ENCODE measurements around the gene ESRRA. TPM values are rescaled to one million over a fixed set of nuclear protein-coding genes. Genes with fewer than 3 reads are reported as not detected.

The ESRRA gene
- total and polyA plus RNA-seq, 2 donors: 20.5 to 48.0 TPM

GRCh38 chr11:64288353-64288750 is 17.0 kb upstream of the ESRRA start:
- Histone ChIP-seq H3K27me3 (ENCODE audit: control insufficient read depth in 2 of 2, insufficient read depth in 1 of 2, low read length in 1 of 2) (peaks cover 37 to 46% of the 10 kb centered on the region in 2 donors), H3K36me3 (ENCODE audit: control insufficient read depth in 2 of 2, insufficient read depth in 2 of 2, low read length in 1 of 2) (peaks cover 2 to 3% of the 10 kb centered on the region in 2 donors), H3K27ac (ENCODE audit: low read depth in 1 of 2, low read length in 1 of 2) (no peak overlapping the region), H3K4me1 (ENCODE audit: control insufficient read depth in 2 of 2, insufficient read depth in 2 of 2, low read length in 2 of 2) (peaks cover 15 to 24% of the 10 kb centered on the region in 2 donors), H3K4me3 (ENCODE audit: low read length in 2 of 2) (no peak overlapping the region), H3K9me3 (ENCODE audit: control insufficient read depth in 2 of 2, insufficient read depth in 1 of 2, low read length in 1 of 2) (peaks cover 0 to 12% of the 10 kb centered on the region in 2 donors)
- no peak for DNase-seq (ENCODE audit: low read depth in 6 of 9, low spot score in 9 of 9)
- WGBS: 97% methylated on average over 9 of the region's 9 CpGs

DNA sequence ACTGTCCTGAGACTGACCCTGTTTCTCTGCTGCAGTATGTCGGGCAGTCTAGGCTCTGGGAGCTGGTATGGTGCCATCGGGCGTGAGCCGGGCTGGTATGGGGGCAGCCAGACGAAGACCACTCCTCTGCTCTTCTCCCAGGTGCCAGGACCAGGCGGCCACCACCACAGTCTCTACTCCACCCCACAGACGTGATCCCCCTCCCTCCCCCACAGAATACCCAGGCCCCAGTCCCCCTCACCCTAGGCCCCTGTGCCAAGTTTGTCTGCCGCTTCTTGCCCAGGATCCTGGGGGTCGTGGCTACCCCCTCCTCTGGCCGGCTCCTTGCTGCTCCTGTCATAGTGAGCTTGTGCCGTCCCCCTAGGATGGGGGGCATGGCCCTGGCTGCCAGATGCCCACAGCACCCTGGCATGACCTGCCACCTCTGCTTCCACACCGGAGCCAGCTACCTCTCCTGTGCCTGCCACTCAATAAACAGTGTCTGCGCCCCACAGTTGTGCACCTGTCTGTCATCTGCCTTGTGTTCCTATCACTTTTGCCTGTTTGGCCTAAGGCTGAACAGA is 16.2 kb upstream of the ESRRA start:
- no peak overlapping the region for H3K4me3 ChIP-seq (ENCODE audit: low read length in 2 of 2)
- H3K9me3 ChIP-seq (ENCODE audit: control insufficient read depth in 2 of 2, insufficient read depth in 1 of 2, low read length in 1 of 2): peaks cover 0 to 7% of the 10 kb centered on the region in 2 donors
- no peak for DNase-seq (ENCODE audit: low read depth in 6 of 9, low spot score in 9 of 9)
- H3K27ac ChIP-seq (ENCODE audit: low read depth in 1 of 2, low read length in 1 of 2): no peak overlapping the region
- H3K27me3 ChIP-seq (ENCODE audit: control insufficient read depth in 2 of 2, insufficient read depth in 1 of 2, low read length in 1 of 2): peaks cover 42 to 53% of the 10 kb centered on the region in 2 donors
- 96% methylated on average over 13 of the region's 13 CpGs for WGBS
- H3K36me3 ChIP-seq (ENCODE audit: control insufficient read depth in 2 of 2, insufficient read depth in 2 of 2, low read length in 1 of 2): peaks cover 0 to 3% of the 10 kb centered on the region in 2 donors
- H3K4me1 ChIP-seq (ENCODE audit: control insufficient read depth in 2 of 2, insufficient read depth in 2 of 2, low read length in 2 of 2): peaks cover 12 to 17% of the 10 kb centered on the region in 2 donors

DNA sequence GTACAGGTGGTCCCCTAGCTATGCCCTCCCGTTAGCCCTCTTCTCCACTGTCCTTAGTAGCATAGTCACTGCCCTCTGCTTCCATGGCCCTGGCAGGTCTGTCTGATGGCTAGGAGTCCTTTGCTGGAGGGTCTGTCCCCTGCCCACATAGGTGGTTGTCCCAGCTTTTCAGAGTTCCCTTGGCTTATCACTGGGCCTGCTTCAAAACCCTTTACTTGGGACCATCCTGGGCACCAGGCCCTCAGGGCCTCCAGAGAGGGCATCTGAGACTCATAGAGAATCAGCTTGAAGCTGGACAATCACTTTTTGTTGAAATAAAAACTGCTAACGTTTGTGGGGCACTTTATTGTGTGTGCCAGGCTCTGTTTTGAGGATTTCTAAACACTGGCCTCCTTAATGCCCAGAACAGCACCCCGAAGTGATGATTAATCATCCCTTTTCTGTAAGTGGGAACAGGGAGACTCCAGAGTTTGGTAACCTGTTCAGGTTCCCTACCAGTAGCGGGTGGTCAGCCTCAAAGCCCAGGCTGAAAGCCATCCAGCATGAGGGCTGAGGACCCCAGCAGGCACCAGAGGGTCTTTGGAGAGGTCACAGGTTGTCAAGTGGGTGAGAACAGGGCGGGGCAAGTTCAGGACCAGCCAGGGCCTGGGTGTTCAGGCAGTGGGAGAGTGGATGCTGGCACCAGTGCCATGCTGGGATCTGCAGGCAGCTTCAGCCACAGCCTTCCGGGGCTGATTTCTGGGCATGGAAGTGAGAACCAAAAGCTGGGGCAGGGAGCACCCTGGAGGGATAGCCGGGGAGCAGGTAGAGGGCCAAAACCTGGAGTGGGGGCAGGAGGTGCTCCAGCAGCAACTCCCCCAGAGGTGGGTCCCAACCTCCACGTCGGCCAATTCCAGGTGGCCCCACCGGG is 14.7 kb upstream of the ESRRA start:
- Histone ChIP-seq H3K36me3 (ENCODE audit: control insufficient read depth in 2 of 2, insufficient read depth in 2 of 2, low read length in 1 of 2) (peaks cover 0 to 3% of the 10 kb centered on the region in 2 donors), H3K4me3 (ENCODE audit: low read length in 2 of 2) (no peak overlapping the region), H3K9me3 (ENCODE audit: control insufficient read depth in 2 of 2, insufficient read depth in 1 of 2, low read length in 1 of 2) (peaks cover 0 to 5% of the 10 kb centered on the region in 2 donors), H3K27ac (ENCODE audit: low read depth in 1 of 2, low read length in 1 of 2) (no peak overlapping the region), H3K27me3 (ENCODE audit: control insufficient read depth in 2 of 2, insufficient read depth in 1 of 2, low read length in 1 of 2) (peaks cover 52 to 68% of the 10 kb centered on the region in 2 donors), H3K4me1 (ENCODE audit: control insufficient read depth in 2 of 2, insufficient read depth in 2 of 2, low read length in 2 of 2) (peaks cover 11 to 13% of the 10 kb centered on the region in 2 donors)
- WGBS: 66% methylated on average over 10 of the region's 10 CpGs
- DNase-seq (ENCODE audit: low read depth in 6 of 9, low spot score in 9 of 9): no peak

DNA sequence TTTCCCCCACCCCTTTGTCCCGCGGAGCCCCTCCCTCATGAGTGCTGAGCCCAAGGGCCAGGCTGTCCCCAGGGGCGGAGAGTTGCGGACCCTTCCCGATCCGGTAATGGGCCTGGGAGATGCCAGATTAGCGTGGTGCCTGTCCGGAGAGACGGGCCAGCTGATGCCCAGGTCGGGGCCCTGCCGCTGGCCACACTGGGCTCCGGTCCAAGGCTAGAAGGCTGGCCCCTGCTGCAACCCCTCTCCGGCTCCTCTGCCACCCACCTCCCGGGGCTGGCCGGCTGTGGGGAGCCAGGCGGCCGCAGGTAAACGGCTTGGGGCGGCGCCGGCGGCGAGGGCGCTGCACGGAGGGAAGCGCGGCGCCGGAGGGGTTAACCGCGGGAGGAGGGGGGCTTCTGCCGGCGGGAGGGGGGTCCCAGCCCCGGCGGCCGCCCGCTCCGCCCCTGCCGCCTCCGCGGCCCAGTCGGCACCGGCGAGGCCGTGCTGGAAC is 14.0 kb upstream of the ESRRA start, which contains the start of gene KCNK4:
Gene KCNK4, plus strand, starts transcription at position 41 of the 490 bp plus-strand sequence. CDS start 1,717 bp downstream, outside the sequence.
- H3K4me3 ChIP-seq (ENCODE audit: low read length in 2 of 2): peak within 1 kb of the TSS in 1 of 2 donors; percentile 29
- H3K27me3 ChIP-seq (ENCODE audit: control insufficient read depth in 2 of 2, insufficient read depth in 1 of 2, low read length in 1 of 2): peaks cover 59 to 75% of the 10 kb centered on the region in 2 donors

GRCh38 chr11:64291752-64292459 is 13.4 kb upstream of the ESRRA start:
- Histone ChIP-seq H3K9me3 (ENCODE audit: control insufficient read depth in 2 of 2, insufficient read depth in 1 of 2, low read length in 1 of 2) (peaks cover 0 to 5% of the 10 kb centered on the region in 2 donors), H3K4me1 (ENCODE audit: control insufficient read depth in 2 of 2, insufficient read depth in 2 of 2, low read length in 2 of 2) (peaks cover 3 to 4% of the 10 kb centered on the region in 2 donors), H3K4me3 (ENCODE audit: low read length in 2 of 2) (peak overlapping the region in 1 of 2 donors; percentile 29), H3K27me3 (ENCODE audit: control insufficient read depth in 2 of 2, insufficient read depth in 1 of 2, low read length in 1 of 2) (peaks cover 65 to 81% of the 10 kb centered on the region in 2 donors), H3K36me3 (ENCODE audit: control insufficient read depth in 2 of 2, insufficient read depth in 2 of 2, low read length in 1 of 2) (peaks cover 0 to 3% of the 10 kb centered on the region in 2 donors), H3K27ac (ENCODE audit: low read depth in 1 of 2, low read length in 1 of 2) (no peak overlapping the region)
- WGBS: 1% methylated on average over 96 of the region's 96 CpGs
- no peak for DNase-seq (ENCODE audit: low read depth in 6 of 9, low spot score in 9 of 9)

More for the DNA sequence above, 14.0 kb upstream of the ESRRA start, which contains the start of gene KCNK4:
- Histone ChIP-seq H3K4me1 (ENCODE audit: control insufficient read depth in 2 of 2, insufficient read depth in 2 of 2, low read length in 2 of 2) (peaks cover 7 to 8% of the 10 kb centered on the region in 2 donors), H3K9me3 (ENCODE audit: control insufficient read depth in 2 of 2, insufficient read depth in 1 of 2, low read length in 1 of 2) (peaks cover 0 to 5% of the 10 kb centered on the region in 2 donors), H3K36me3 (ENCODE audit: control insufficient read depth in 2 of 2, insufficient read depth in 2 of 2, low read length in 1 of 2) (peaks cover 0 to 3% of the 10 kb centered on the region in 2 donors), H3K27ac (ENCODE audit: low read depth in 1 of 2, low read length in 1 of 2) (no peak within 1 kb of the TSS)
- DNase-seq (ENCODE audit: low read depth in 6 of 9, low spot score in 9 of 9): no peak
- WGBS: 6% methylated on average over 45 of the region's 45 CpGs

GRCh38 chr11:64292460-64293254 is 12.7 kb upstream of the ESRRA start:
- Histone ChIP-seq H3K4me3 (ENCODE audit: low read length in 2 of 2) (peak overlapping the region in 1 of 2 donors; percentile 29), H3K9me3 (ENCODE audit: control insufficient read depth in 2 of 2, insufficient read depth in 1 of 2, low read length in 1 of 2) (peaks cover 0 to 5% of the 10 kb centered on the region in 2 donors), H3K27ac (ENCODE audit: low read depth in 1 of 2, low read length in 1 of 2) (no peak overlapping the region), H3K36me3 (ENCODE audit: control insufficient read depth in 2 of 2, insufficient read depth in 2 of 2, low read length in 1 of 2) (peaks cover 0 to 3% of the 10 kb centered on the region in 2 donors), H3K4me1 (ENCODE audit: control insufficient read depth in 2 of 2, insufficient read depth in 2 of 2, low read length in 2 of 2) (peaks cover 3 to 11% of the 10 kb centered on the region in 2 donors), H3K27me3 (ENCODE audit: control insufficient read depth in 2 of 2, insufficient read depth in 1 of 2, low read length in 1 of 2) (peaks cover 72 to 89% of the 10 kb centered on the region in 2 donors)
- WGBS: 39% methylated on average over 42 of the region's 42 CpGs
- DNase-seq (ENCODE audit: low read depth in 6 of 9, low spot score in 9 of 9): no peak

GRCh38 chr11:64294774-64295173 is 10.6 kb upstream of the ESRRA start:
- peaks cover 90 to 100% of the 10 kb centered on the region in 2 donors for H3K27me3 ChIP-seq (ENCODE audit: control insufficient read depth in 2 of 2, insufficient read depth in 1 of 2, low read length in 1 of 2)
- WGBS: 85% methylated on average over 3 of the region's 3 CpGs

GRCh38 chr11:64295760-64296159 is 9.6 kb upstream of the ESRRA start:
- Histone ChIP-seq H3K27ac (ENCODE audit: low read depth in 1 of 2, low read length in 1 of 2) (no peak overlapping the region), H3K4me3 (ENCODE audit: low read length in 2 of 2) (no peak overlapping the region), H3K36me3 (ENCODE audit: control insufficient read depth in 2 of 2, insufficient read depth in 2 of 2, low read length in 1 of 2) (no peaks in the 10 kb centered on the region), H3K9me3 (ENCODE audit: control insufficient read depth in 2 of 2, insufficient read depth in 1 of 2, low read length in 1 of 2) (peaks cover 0 to 15% of the 10 kb centered on the region in 2 donors), H3K27me3 (ENCODE audit: control insufficient read depth in 2 of 2, insufficient read depth in 1 of 2, low read length in 1 of 2) (peaks cover 90 to 100% of the 10 kb centered on the region in 2 donors), H3K4me1 (ENCODE audit: control insufficient read depth in 2 of 2, insufficient read depth in 2 of 2, low read length in 2 of 2) (peaks cover 4 to 24% of the 10 kb centered on the region in 2 donors)
- DNase-seq (ENCODE audit: low read depth in 6 of 9, low spot score in 9 of 9): no peak
- 97% methylated on average over 4 of the region's 4 CpGs for WGBS

More at GRCh38 chr11:64294774-64295173, 10.6 kb upstream of the ESRRA start:
- peaks cover 0 to 7% of the 10 kb centered on the region in 2 donors for H3K9me3 ChIP-seq (ENCODE audit: control insufficient read depth in 2 of 2, insufficient read depth in 1 of 2, low read length in 1 of 2)
- peaks cover 3 to 15% of the 10 kb centered on the region in 2 donors for H3K4me1 ChIP-seq (ENCODE audit: control insufficient read depth in 2 of 2, insufficient read depth in 2 of 2, low read length in 2 of 2)
- H3K4me3 ChIP-seq (ENCODE audit: low read length in 2 of 2): no peak overlapping the region
- no peak for DNase-seq (ENCODE audit: low read depth in 6 of 9, low spot score in 9 of 9)
- H3K27ac ChIP-seq (ENCODE audit: low read depth in 1 of 2, low read length in 1 of 2): no peak overlapping the region
- no peaks in the 10 kb centered on the region for H3K36me3 ChIP-seq (ENCODE audit: control insufficient read depth in 2 of 2, insufficient read depth in 2 of 2, low read length in 1 of 2)

Data from thymus (tissue), 11 donors.